IMR-90 (cell line): ENCODE measurements around the gene TGDS.

Experiments used
- CEBPB ChIP-seq: IDR thresholded peaks from 2 replicates; pipeline ENCODE4 v1.6.1; 2012; ENCODE audit warnings: low read depth, low read length, improper control_type of control experiment
- CHD1 ChIP-seq: IDR thresholded peaks from 2 replicates; pipeline ENCODE4 v1.6.1; 2012; ENCODE audit warnings: low read depth, low read length, improper control_type of control experiment
- MAFK ChIP-seq: IDR thresholded peaks from 2 replicates; pipeline ENCODE4 v1.6.1; 2012; ENCODE audit warnings: low read depth, low read length, improper control_type of control experiment
- POLR2A ChIP-seq: IDR thresholded peaks from 2 replicates; pipeline ENCODE4 v1.6.1; 2012; ENCODE audit warnings: mild to moderate bottlenecking, low read depth, low read length
- RAD21 ChIP-seq: IDR thresholded peaks from 2 replicates; pipeline ENCODE4 v1.6.1; 2012; ENCODE audit warnings: low read length, improper control_type of control experiment
- RCOR1 ChIP-seq: IDR thresholded peaks from 2 replicates; pipeline ENCODE4 v1.6.1; 2012; ENCODE audit warnings: mild to moderate bottlenecking, low read length, improper control_type of control experiment; ENCODE audit not compliant: insufficient replicate concordance
- RFX5 ChIP-seq: IDR thresholded peaks from 2 replicates; pipeline ENCODE4 v1.8.0; 2012; ENCODE audit warnings: low read depth, mild to moderate bottlenecking, low read length, moderate library complexity
- TF ChIP-seq, protein P1 (sequence below): conservative IDR thresholded peaks from 2 replicates; pipeline ENCODE4 v1.5.1; 2012; ENCODE audit warnings: mild to moderate bottlenecking, low read depth, low read length, improper control_type of control experiment

GRCh38 chr13:94613051-94613450, 17.1 kb upstream of the TGDS start:
- TF ChIP-seq, protein P1, sequence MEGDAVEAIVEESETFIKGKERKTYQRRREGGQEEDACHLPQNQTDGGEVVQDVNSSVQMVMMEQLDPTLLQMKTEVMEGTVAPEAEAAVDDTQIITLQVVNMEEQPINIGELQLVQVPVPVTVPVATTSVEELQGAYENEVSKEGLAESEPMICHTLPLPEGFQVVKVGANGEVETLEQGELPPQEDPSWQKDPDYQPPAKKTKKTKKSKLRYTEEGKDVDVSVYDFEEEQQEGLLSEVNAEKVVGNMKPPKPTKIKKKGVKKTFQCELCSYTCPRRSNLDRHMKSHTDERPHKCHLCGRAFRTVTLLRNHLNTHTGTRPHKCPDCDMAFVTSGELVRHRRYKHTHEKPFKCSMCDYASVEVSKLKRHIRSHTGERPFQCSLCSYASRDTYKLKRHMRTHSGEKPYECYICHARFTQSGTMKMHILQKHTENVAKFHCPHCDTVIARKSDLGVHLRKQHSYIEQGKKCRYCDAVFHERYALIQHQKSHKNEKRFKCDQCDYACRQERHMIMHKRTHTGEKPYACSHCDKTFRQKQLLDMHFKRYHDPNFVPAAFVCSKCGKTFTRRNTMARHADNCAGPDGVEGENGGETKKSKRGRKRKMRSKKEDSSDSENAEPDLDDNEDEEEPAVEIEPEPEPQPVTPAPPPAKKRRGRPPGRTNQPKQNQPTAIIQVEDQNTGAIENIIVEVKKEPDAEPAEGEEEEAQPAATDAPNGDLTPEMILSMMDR, result no peak
- no peak for TF ChIP-seq POLR2A
- TF ChIP-seq RCOR1, result no peak
- no peak for TF ChIP-seq RAD21
- no peak for TF ChIP-seq RFX5
- TF ChIP-seq MAFK, result no peak
- TF ChIP-seq CEBPB, result no peak
- no peak for TF ChIP-seq CHD1
